ENCODE measurements around the gene COL20A1.

Gene COL20A1

GRCh38 chr20:63363013-63363957 lies 70.3 kb downstream of the COL20A1 start:
- no peak overlapping the region for H3K27ac ChIP-seq (ENCODE audit: poor library complexity, severe bottlenecking)
- ATAC-seq (ENCODE audit: low read depth) (no peak), DNase-seq (ENCODE audit: low spot score) (no peak)
- TF ChIP-seq CTCF (IDR thresholded peaks at IDR 0.05; ENCODE audit: poor library complexity, severe bottlenecking): no peak
- no peak overlapping the region for H3K4me3 ChIP-seq (ENCODE audit: severe bottlenecking)
- H3K4me1 ChIP-seq (ENCODE audit: insufficient read depth, poor library complexity, severe bottlenecking): no peaks in the 10 kb centered on the region
- H3K9me3 ChIP-seq (ENCODE audit: severe bottlenecking): no peaks in the 10 kb centered on the region
- H3K27me3 ChIP-seq (ENCODE audit: insufficient read depth, poor library complexity, severe bottlenecking): peaks cover 74% of the 10 kb centered on the region
- no peaks in the 10 kb centered on the region for H3K36me3 ChIP-seq (ENCODE audit: low read depth)

GRCh38 chr20:63363981-63364561 lies 71.1 kb downstream of the COL20A1 start:
- ATAC-seq (ENCODE audit: low read depth) (no peak), DNase-seq (ENCODE audit: low spot score) (no peak)
- Histone ChIP-seq H3K4me1 (ENCODE audit: insufficient read depth, poor library complexity, severe bottlenecking) (no peaks in the 10 kb centered on the region), H3K27ac (ENCODE audit: poor library complexity, severe bottlenecking) (no peak overlapping the region), H3K36me3 (ENCODE audit: low read depth) (no peaks in the 10 kb centered on the region), H3K4me3 (ENCODE audit: severe bottlenecking) (no peak overlapping the region), H3K27me3 (ENCODE audit: insufficient read depth, poor library complexity, severe bottlenecking) (peaks cover 68% of the 10 kb centered on the region), H3K9me3 (ENCODE audit: severe bottlenecking) (no peaks in the 10 kb centered on the region)
- no peak for TF ChIP-seq CTCF (IDR thresholded peaks at IDR 0.05; ENCODE audit: poor library complexity, severe bottlenecking)

GRCh38 chr20:63364801-63365585 lies 72.0 kb downstream of the COL20A1 start:
- Histone ChIP-seq H3K9me3 (ENCODE audit: severe bottlenecking) (no peaks in the 10 kb centered on the region), H3K4me1 (ENCODE audit: insufficient read depth, poor library complexity, severe bottlenecking) (no peaks in the 10 kb centered on the region), H3K36me3 (ENCODE audit: low read depth) (no peaks in the 10 kb centered on the region), H3K27ac (ENCODE audit: poor library complexity, severe bottlenecking) (no peak overlapping the region), H3K4me3 (ENCODE audit: severe bottlenecking) (no peak overlapping the region), H3K27me3 (ENCODE audit: insufficient read depth, poor library complexity, severe bottlenecking) (peaks cover 65% of the 10 kb centered on the region)
- TF ChIP-seq CTCF (IDR thresholded peaks at IDR 0.05; ENCODE audit: poor library complexity, severe bottlenecking): no peak
- ATAC-seq (ENCODE audit: low read depth): no peak
- DNase-seq (ENCODE audit: low spot score): no peak

- Histone ChIP-seq H3K9me3 (ENCODE audit: severe bottlenecking) (no peaks in the 10 kb centered on the region), H3K4me1 (ENCODE audit: insufficient read depth, poor library complexity, severe bottlenecking) (no peaks in the 10 kb centered on the region), H3K4me3 (ENCODE audit: severe bottlenecking) (no peak overlapping the region), H3K36me3 (ENCODE audit: low read depth) (no peaks in the 10 kb centered on the region), H3K27ac (ENCODE audit: poor library complexity, severe bottlenecking) (no peak overlapping the region), H3K27me3 (ENCODE audit: insufficient read depth, poor library complexity, severe bottlenecking) (peaks cover 59% of the 10 kb centered on the region)
- TF ChIP-seq CTCF (IDR thresholded peaks at IDR 0.05; ENCODE audit: poor library complexity, severe bottlenecking): no peak
- ATAC-seq (ENCODE audit: low read depth) (no peak), DNase-seq (ENCODE audit: low spot score) (no peak)
Measured at GRCh38 chr20:63365601-63366389, 72.8 kb downstream of the COL20A1 start.
